ENCODE results near the gene USB1.

Gene USB1

DNA sequence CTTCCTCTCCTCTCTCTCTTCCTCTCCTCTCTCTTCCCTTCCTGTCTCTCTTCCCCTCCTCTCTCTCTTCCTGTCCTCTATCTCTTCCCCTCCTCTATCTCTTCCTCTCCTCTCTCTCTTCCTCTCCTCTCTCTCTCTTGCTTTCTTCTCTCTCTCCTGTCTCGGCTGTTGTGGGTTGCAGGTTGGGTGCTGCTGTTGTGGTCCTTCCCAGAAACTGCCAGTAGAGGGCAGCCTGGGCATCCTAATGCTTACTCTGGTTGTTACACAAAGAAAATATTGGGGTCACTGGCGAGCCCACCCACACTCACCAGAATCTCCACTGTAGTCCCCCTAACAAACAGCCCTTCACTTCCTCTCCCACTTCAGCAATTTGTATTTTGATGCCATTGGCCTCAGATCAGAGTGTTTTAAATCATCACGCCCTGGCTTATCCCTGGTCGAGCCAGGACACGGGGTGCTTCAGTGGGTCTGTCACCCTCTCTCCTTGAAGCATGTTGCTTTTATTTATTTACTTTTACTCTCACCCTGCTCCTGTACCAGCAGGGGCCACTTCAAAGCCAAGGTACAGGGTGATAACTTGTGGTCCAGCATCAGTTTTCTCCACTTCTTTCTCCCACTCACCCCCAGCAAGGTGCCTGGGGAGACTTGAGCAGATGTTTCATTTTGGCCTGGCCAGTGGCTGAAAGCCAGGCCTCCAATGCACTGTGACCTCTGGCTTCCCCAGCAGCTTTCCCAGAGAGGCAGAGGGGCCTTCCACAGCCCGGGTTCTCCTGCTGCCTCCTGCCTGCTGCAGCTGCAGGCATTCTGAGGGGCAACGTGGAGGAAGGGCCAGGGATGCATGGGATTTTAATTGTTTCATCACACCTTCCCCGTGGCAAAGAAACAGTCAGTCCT is 19.7 kb downstream of the USB1 start:
- no peak for DNase-seq

DNA sequence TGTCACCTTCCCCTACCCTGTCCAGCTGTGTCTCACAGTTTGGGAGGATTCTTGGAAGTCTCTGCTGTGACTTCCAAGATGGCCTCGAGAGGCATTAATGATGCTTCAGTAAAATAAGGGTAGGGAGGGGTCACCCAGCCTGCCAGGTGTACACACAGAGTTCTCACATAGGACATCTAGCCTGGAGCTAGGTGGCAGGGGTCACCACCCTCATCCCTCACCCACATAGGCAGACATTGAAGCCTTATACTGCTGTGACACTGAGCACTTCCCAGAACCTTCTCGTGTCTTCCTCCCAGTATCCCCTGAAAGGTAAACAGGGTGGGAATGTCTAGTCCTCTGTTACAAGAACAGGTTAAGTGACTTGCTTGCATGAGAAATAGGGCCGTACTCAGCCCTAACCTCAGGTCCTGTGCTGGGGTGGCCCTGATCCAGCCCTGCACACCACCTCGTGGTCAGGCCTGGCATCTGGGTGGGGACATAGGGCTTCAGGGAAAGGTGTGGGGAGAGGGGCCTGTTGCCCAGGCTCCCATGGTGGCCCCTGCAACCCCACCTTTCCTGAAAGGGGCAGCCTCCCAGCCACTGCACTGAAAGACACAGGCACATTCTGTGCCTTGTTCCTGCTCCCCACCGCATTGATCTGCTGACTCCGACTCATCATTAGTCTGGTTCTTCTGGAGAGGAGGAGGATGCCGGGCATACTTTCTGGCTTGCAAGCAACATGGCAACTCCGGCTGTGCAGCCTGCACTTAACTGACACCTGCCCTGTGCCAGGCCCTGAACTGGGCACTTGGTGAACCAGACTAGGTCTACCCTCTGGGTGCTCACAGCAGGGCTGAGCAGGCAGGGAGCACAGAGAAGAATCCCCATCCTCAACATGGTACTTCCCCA is 20.7 kb downstream of the USB1 start:
- DNase-seq: no peak

DNA sequence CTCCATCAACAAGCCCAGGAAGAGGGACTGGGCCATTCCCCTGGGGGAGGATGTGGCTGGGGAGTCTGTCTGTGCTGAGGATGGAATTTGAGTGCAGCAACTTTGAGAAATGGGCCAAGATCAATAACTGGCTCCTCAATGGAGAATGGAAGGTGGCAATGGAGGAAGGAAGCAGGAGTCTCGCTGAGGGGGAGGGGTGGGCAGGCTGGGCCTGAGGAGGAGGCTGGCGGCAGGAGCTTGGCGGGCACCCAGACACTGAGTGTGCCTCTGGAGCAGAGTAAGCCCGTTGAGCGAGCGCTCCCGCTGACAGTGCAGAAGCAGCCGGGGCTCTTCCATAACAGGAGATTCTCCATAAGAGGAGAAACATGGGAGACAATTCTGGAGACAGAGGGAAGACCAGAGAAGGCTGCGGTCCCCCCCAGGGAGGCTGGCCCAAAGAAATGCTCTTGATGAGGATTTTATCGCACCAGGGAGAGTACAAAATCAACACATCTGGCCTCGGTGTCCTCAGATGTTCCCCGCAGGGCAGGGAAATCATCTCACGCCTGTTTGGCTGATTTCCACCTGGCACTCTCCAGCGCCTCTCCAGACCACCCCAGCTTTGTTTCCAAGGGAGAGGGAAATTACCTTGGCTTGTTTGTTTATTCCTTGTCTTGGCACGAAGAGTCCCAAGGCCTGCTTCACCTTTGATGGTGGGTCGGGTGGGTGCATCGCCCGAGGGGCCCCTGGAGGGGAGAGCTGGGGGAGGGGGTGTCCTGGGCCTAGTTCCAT is 21.6 kb downstream of the USB1 start:
- DNase-seq: no peak

DNA sequence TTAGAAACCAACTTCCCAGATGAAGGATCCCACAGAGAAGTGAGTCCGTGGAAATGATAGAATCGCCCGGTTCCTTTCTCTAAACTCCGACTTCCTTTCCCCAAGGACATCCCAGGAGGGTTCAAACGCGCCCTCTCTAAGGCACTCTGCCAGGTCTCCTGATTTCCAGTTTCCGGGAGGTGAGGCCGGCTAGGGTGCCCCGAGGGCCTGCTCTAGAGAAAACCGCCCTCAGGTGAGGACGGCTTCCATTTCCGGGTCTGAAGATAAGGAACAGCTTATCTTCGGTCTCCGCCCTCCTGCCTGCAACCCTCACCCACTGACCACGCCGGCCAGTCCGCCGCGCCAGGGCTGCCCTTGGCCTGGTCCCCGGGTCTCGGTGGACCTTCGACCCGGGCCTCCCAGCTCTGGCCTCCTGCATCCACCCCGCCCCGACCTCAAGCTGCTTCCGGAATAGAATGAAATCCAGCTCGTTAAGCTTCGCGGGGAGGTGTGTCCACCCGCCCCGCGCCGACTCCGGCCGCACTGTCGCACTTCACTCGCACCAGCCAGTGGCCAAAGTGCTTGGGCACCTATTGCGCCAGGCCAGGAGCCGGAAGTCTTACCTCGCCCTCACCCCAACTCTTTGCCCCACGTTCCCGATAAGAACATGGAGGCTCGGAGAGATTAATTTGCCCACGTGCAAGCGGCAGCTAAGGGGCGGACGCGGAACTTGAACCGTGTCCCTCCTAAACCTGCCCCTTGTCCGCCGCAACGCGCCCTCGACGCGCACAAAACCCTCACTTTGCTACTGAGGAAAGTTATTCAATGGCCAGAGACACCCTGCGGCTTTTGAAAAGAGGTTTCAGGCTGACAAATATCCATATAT is 23.5 kb downstream of the USB1 start:
- no peak for DNase-seq

GRCh38 chr16:58025351-58026138 is 24.3 kb downstream of the USB1 start, which contains the start of gene MMP15:
Gene MMP15, plus strand, starts transcription at chr16:58025754. Its CDS starts 597 bp downstream, at chr16:58026351.
- DNase-seq: peak; percentile 44 to 47

- no peak for DNase-seq
These were observed 25.0 kb downstream of the USB1 start for GRCh38 chr16:58026139-58026704.

- DNase-seq: no peak
These were observed 25.5 kb downstream of the USB1 start for GRCh38 chr16:58026705-58027160.

- peak in 1 of 2 experiments; percentile 31 for DNase-seq
These were observed 26.1 kb downstream of the USB1 start for GRCh38 chr16:58027161-58027915.

DNA sequence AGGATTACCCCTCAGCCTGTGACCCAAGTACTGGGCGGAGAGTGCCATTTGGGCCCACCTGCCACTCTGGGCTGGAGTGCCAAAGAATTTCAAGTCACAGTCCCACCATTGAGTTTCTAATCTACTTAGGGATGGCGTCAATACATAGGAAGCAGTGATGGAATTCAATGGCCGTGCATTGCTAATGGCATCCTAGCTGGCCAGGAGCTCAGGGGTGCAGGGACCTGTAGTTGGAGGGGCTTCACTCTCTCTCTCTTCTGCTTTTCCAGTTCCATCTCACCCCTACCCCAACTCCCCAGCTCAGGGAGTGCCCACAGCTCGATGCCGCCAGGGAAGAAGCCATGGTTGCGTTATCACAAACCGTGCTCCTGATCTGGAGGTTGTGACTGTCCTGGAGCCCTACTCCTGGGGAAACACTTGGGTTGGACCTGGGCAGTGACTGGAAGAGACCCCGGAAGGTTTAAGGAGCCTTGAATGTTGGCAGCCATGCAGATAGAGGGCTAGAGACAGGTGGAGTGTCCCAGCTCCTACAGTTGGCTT is 26.8 kb downstream of the USB1 start:
- DNase-seq: no peak

DNA sequence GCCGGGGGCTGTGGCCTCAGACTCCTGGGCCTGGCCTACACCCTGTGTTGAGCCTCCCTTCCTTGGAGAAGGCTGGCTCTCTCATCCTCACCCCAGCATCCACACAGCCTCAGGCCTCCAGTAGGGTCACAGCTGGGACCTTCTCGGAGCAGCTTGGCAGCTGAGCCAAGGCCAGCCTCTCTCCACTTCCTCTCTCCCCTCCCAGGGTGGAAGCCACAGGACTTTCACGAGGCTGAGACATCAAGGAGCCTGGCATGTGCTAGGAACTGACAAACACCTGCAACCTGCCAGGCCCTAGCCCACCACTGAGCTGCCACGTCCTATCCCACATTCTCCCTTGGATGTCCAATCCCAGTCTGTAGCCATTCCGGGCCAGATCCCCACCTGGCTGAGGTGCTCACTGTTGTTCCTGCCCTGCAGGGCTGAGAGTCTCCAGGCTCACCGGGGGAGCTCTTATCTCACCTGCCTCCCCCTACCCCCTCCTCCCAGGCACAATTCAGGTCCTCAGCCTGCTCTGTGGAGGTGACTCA is 27.4 kb downstream of the USB1 start:
- DNase-seq: no peak

- DNase-seq: no peak
These were observed 28.2 kb downstream of the USB1 start for GRCh38 chr16:58029410-58029809.

DNA sequence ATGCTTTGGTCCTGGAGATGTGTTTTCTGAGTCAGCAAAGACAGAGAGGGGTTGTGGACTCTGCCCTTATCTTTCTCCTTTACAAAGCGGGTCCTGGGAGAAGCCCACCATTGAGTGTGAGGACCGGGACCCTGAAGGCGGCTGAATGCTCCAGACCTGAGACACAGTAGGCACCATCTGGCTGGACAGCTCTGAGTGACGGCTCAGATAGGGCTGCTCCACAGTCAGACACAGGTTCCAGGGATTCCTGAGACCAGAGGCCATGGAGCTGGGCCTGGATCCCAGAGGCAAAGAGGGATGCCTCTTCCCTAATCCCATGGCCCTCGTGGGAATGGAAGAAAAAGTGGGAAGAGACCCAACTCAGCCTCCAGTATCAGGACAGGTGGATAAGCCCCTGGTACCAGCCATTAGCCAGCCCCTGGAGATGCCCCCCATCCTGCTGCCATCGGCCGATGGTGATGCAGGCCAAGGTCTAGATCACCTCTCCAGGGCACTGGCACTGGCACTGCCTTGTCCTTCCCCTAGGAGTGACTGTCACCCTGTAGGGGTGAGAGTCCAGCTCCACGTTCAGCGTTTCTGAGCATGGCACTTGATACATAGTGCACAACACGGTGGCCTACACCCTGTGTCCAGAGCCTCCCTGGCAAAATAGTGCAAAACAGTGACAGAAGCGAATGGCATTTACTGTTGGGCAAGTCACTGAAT is 29.1 kb downstream of the USB1 start:
- DNase-seq: no peak

- no peak for DNase-seq
These were observed 30.0 kb downstream of the USB1 start for GRCh38 chr16:58031016-58031800.

DNA sequence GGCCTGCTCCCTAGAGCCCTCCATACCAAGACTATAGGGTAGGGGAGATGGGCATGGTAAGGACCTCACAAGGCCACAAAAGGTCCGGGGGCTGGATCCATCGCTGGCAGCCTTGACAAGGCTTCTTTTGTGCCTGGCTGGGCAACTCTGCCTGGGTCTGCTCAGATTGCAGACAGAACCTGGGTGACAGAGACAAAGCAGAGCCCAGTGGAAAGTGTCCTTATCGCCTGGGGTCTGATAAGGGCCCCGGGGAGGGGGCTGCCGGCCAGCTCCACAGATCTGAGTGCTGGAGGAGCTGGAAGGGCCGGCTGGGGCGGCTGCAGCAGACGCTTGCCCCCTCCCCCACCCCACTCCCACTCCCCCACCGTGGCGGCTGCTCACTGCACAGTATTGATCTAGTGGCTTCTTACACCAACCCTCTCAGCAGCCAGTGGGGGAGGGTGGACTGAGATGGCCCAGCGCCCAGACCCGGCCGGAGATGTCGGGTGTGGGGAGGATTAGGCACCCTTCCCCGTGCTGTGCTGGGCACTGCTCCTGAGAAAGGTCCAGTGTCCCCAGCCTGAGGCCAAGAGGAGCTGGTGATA is 31.6 kb downstream of the USB1 start:
- DNase-seq: no peak

GRCh38 chr16:58034128-58034685 is 33.0 kb downstream of the USB1 start:
- no peak for DNase-seq

- DNase-seq: no peak
These were observed 33.6 kb downstream of the USB1 start for GRCh38 chr16:58034774-58035173.
